Prostate gland (tissue), 2 donors: ENCODE measurements around the gene ARFGEF3. TPM values are rescaled to one million over a fixed set of nuclear protein-coding genes. Genes with fewer than 3 reads are reported as not detected.
A peak's percentile ranks its signal among the peaks of the same experiment; 100 is the strongest.

Source experiments
- DNase-seq: peaks from one replicate; pipeline ENCODE4 v3.0.0-alpha.2; 2019; ENCODE audit warnings: low spot score
- H3K27ac ChIP-seq, 2 donors: fragments of 200-600 bp; sonication (generic); 2 replicates each; pipeline ENCODE4 v1.5.1; 2017 to 2019
- H3K27me3 ChIP-seq: fragments of 200-600 bp; sonication (generic); replicated peaks from 2 replicates; pipeline ENCODE4 v1.5.1; 2019; ENCODE audit not compliant: insufficient read depth
- H3K36me3 ChIP-seq, 2 donors: fragments of 200-600 bp; sonication (generic); 1 replicate in 1 of 2; 2 replicates in 1 of 2; pipeline versions ENCODE4 v1.5.1 to v1.8.1; 2017 to 2019
- H3K4me1 ChIP-seq: fragments of 200-600 bp; sonication (generic); replicated peaks from 2 replicates; pipeline ENCODE4 v1.5.1; 2019
- H3K4me3 ChIP-seq, 2 donors: fragments of 200-600 bp; sonication (generic); 2 replicates each; pipeline ENCODE4 v1.5.1; 2017 to 2019
- H3K9me3 ChIP-seq: fragments of 200-600 bp; sonication (generic); 2 replicates; pipeline ENCODE4 v1.5.1; 2017
- POLR2A ChIP-seq: fragments of 450-650 bp; IDR thresholded peaks from one replicate; pipeline ENCODE4 v1.6.1; 2016; ENCODE audit warnings: antibody characterized with exemption, mild to moderate bottlenecking
- POLR2AphosphoS5 ChIP-seq: sonication (generic); formaldehyde crosslinking; IDR thresholded peaks from one replicate; pipeline ENCODE4 v1.6.1; 2017; ENCODE audit warnings: antibody characterized with exemption
- WGBS: methylation state at CpG from one replicate; pipeline ENCODE4 v1.1.5; 2018; 5-methylcytosine and 5-hydroxymethylcytosine counted together
- intact Hi-C: fragments of 100-400 bp; cut with DNase I; formaldehyde crosslinking; loops from one replicate; pipeline ENCODE4 v1.14.2; 2022
- total RNA-seq, 2 donors: library from RNA; depleted of rRNA; stranded (reverse); fragments of >200 nt; gene quantifications; one replicate each; pipeline ENCODE4 v1.1.0, GENCODE V29; 2016
- TF ChIP-seq, protein P1 (sequence below), 4 experiments: fragments of 200-600 bp in 2 of 4; fragments of 450-650 bp in 2 of 4; sonication (generic) in 2 of 4; IDR thresholded peaks; 1 replicate in 3 of 4; 2 replicates in 1 of 4; pipeline ENCODE4 v1.5.1; 2016 to 2019; ENCODE audit warnings: antibody characterized with exemption in 4 of 4, mild to moderate bottlenecking in 2 of 4, moderate library complexity in 2 of 4

Gene ARFGEF3
- total RNA-seq, 2 donors from 2014 or later, result 41.0 to 80.1 TPM

DNA sequence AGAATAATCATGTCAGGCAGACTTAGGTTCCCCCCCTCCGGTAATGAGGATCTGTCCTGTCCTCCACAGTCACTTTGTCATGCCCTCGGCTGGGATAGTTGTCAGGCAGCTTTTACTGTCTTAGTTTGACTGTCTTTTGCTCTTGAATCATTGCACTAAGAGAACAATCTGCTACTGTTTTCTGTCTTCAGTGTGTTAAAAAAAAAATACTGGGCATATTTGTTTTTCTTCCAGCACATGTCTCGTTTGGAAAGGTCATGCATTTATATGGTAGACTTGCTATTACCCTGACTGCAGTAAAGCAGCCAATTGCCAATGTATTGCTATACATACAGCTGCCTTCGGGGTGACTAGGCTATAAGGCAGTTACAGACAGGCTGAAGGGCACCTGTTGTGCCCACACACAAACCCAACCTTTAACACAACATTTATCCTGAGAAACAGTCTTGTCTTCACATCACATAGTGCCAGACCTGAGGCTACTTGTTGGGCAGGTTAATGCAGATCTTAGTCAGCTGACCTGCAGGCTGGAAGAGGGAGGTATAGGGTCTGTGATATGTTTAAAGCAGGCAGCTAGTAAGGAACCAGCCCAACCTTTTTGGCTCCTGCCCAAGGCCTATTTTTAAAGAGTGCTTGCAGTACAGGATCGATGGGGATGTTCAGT lies 26.7 kb downstream of the ARFGEF3 start:
- Histone ChIP-seq H3K36me3 (no peaks in the 10 kb centered on the region), H3K27ac (peak overlapping the region; percentile 70 to 79), H3K4me3 (no peak overlapping the region), H3K27me3 (no peaks in the 10 kb centered on the region), H3K9me3 (no peaks in the 10 kb centered on the region), H3K4me1 (peaks cover 10% of the 10 kb centered on the region)
- peak; percentile 63 for DNase-seq
- intact Hi-C loops, result no loop called here
- TF ChIP-seq POLR2A (no peak), POLR2AphosphoS5 (peak; percentile 56)
- WGBS, result 26% methylated on average over 5 of the region's 5 CpGs

DNA sequence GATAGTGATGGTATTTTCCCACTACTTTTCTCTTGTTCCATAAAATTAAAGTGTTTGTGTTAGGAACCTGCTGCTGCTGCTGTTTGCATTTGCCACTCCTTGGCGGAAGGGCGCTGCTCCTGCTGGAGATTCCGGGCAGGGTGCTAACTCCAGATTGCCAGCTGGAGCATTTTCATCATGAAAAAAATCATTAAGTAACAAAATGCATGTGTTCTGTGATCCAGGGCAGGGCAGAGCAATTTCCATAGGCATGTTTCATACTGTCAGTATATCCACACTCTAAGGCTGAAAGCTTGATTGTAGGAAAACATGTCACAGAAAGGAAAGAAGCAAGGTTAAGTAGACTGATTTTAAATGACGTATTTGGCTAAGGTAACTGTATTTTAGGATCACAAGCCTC lies 32.5 kb downstream of the ARFGEF3 start:
- 35% methylated on average over 4 of the region's 4 CpGs for WGBS
- no peaks in the 10 kb centered on the region for H3K27me3 ChIP-seq
- H3K27ac ChIP-seq, result peak overlapping the region; percentile 2 to 54

DNA sequence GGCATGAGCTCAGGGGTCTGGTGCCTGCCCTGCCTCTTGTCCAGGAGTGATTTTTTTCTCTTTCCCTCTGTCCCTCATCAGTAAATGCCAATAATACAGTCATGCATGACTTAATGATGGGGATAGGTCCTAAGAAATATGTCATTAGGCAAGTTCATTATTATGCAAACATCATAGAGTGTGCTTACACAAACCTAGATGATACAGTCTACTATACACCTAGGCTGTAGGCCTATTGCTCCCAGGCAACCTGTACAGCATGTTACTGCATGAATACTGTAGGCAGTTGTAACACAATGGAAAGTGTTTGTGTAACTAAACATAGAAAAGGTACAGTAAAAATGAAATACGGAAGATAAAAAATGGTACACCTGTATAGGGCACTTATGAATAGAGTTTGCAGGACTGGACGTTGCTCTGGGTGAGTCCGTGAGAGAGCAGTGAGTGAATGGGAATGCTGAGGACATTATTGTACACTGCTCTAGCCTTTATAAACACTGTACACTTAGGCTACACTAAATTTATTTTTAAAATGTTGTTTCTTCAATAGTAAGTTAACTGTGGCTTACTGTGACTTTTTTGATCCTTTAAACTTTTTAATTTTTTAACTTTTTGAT lies 34.5 kb downstream of the ARFGEF3 start:
- no peak for TF ChIP-seq POLR2A
- TF ChIP-seq, protein P1, sequence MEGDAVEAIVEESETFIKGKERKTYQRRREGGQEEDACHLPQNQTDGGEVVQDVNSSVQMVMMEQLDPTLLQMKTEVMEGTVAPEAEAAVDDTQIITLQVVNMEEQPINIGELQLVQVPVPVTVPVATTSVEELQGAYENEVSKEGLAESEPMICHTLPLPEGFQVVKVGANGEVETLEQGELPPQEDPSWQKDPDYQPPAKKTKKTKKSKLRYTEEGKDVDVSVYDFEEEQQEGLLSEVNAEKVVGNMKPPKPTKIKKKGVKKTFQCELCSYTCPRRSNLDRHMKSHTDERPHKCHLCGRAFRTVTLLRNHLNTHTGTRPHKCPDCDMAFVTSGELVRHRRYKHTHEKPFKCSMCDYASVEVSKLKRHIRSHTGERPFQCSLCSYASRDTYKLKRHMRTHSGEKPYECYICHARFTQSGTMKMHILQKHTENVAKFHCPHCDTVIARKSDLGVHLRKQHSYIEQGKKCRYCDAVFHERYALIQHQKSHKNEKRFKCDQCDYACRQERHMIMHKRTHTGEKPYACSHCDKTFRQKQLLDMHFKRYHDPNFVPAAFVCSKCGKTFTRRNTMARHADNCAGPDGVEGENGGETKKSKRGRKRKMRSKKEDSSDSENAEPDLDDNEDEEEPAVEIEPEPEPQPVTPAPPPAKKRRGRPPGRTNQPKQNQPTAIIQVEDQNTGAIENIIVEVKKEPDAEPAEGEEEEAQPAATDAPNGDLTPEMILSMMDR (IDR thresholded peaks at IDR 0.05), result no peak
- TF ChIP-seq POLR2AphosphoS5, result no peak
- H3K27me3 ChIP-seq, result no peaks in the 10 kb centered on the region
- intact Hi-C loops, result no loop called here
- no peak overlapping the region for H3K27ac ChIP-seq
- no peak overlapping the region for H3K4me3 ChIP-seq
- H3K4me1 ChIP-seq, result no peaks in the 10 kb centered on the region
- no peaks in the 10 kb centered on the region for H3K9me3 ChIP-seq
- 61% methylated on average over 3 of the region's 3 CpGs for WGBS
- no peak for DNase-seq
- no peaks in the 10 kb centered on the region for H3K36me3 ChIP-seq

More for the DNA sequence above, 32.5 kb downstream of the ARFGEF3 start:
- TF ChIP-seq POLR2A (no peak), POLR2AphosphoS5 (peak; percentile 60)
- Histone ChIP-seq H3K4me3 (no peak overlapping the region), H3K36me3 (no peaks in the 10 kb centered on the region), H3K4me1 (no peaks in the 10 kb centered on the region), H3K9me3 (no peaks in the 10 kb centered on the region)
- intact Hi-C loops, result no loop called here
- DNase-seq, result peak; percentile 63

- Histone ChIP-seq H3K36me3 (no peaks in the 10 kb centered on the region), H3K27ac (no peak overlapping the region), H3K4me3 (no peak overlapping the region), H3K4me1 (no peaks in the 10 kb centered on the region), H3K27me3 (no peaks in the 10 kb centered on the region), H3K9me3 (no peaks in the 10 kb centered on the region)
- no peak for DNase-seq
- WGBS, result 95% methylated on average over 7 of the region's 7 CpGs
- intact Hi-C loops, result no loop called here
- TF ChIP-seq, protein P1 (IDR thresholded peaks at IDR 0.05), result no peak
- TF ChIP-seq POLR2A (no peak), POLR2AphosphoS5 (no peak)
Measured at GRCh38 chr6:138197570-138197969, 35.8 kb downstream of the ARFGEF3 start.

GRCh38 chr6:138198430-138199091 lies 36.8 kb downstream of the ARFGEF3 start:
- WGBS, result 76% methylated on average over 6 of the region's 6 CpGs
- intact Hi-C loops, result no loop called here

More at GRCh38 chr6:138198430-138199091, 36.8 kb downstream of the ARFGEF3 start:
- Histone ChIP-seq H3K4me3 (no peak overlapping the region), H3K27me3 (no peaks in the 10 kb centered on the region), H3K4me1 (no peaks in the 10 kb centered on the region), H3K9me3 (no peaks in the 10 kb centered on the region), H3K27ac (no peak overlapping the region), H3K36me3 (no peaks in the 10 kb centered on the region)
- DNase-seq, result no peak
- no peak for TF ChIP-seq POLR2A
- TF ChIP-seq, protein P1 (IDR thresholded peaks at IDR 0.05), result no peak
- TF ChIP-seq POLR2AphosphoS5, result no peak
